ENCODE data around the gene CTIF.

The CTIF gene

DNA sequence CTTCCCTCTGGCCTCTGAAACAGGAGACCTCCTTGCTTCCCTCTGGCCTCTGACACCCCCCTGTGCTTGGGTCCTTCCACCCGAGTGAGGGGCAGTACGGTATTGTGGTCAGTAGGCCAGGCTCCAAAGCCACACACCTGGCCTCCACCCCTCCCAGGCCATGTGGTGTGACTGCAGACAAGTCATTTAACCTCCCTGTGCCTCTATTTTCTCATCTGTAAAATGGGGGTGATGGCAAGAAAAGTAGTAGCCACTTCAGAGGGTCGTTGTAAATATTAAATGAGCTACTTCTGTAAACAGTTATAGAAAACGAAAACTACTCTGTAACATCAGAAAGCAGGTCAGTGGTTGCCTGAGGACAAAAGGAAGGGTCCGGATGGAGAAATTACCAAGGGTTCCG, 337.8 kb downstream of the CTIF start:
- DNase-seq (ENCODE audit: low spot score) (no peak), FAIRE-seq (no peak)

DNA sequence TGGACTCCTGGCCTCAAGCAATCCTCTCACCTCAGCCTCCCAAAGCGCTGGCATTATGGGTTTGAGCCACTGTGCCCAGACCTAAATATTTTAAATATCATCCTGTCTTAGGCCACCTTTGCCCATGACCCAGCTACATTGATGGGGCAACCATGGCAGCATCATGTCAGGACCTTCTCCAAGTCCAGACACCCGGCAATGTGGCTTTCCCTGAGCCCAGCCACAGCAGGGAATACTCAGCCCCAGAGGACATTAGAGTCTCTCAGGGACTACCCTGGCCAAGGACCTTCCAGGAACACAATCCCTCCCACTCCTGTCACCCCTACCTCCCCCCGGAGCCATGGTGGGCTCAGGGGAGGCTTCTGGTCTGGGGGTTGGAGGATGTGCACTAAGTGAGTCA, 339.1 kb downstream of the CTIF start:
- FAIRE-seq = no peak
- no peak for DNase-seq (ENCODE audit: low spot score)

DNA sequence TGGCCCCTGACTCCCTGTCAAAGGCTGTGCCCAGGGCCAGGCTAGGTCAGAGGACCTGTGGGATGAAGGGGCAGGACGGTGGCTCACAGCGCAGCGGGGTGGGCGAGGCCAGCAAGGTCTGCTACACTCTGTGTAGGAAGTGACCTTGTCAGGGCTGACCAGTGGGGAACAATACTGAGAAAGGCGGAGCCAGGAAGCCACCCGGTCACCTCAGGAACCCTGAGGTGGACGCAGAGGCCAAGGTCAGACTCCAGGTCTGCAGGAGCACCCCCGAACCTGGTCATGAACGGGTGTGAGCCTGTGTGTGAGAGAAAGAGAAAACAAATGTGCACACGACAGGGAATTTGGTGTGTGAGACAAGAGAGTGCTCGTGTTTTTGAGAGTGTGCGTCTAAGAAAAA, 339.6 kb downstream of the CTIF start:
- FAIRE-seq = no peak
- no peak for DNase-seq (ENCODE audit: low spot score)

DNA sequence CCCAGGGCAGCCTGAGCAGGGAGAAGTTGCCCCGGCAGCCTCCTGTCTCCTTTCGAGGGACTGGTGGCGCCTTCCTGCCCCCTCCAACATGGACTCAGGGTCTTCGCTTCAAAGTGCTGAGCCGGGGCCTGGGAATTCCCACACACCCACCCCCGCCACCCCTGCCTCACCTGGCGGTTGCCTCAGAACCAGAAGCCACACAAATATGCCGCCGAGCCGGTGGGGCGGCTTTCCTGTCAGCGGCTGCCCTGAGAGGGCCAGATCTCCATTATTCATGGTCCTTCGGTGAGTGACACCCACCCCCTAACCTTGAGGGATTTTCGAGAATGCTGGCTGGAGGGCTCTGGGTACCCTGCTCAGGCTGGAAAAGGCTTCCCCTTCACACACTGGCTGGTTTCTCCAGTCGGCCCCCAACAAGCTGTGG, 340.2 kb downstream of the CTIF start:
- DNase-seq (ENCODE audit: low spot score) (no peak), FAIRE-seq (no peak)

DNA sequence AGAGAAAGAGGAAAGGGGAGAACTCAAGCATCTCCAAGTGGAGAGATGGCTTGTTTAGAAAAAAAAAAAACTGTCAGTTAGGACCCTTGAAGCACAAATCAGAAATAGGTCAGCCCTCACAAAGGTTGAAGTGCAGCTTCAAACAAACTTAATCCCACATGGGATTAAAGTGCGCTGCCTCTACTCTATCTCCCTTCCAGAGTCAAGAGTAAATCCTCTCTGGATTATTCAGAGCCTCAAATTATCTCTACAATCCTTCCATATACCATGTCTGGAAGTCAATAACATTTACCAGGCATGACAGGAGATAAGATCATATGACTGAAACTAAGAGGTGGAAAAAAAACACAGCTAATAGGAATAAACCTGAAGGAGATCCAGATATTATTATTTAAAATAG, 342.1 kb downstream of the CTIF start:
- no peak for FAIRE-seq

DNA sequence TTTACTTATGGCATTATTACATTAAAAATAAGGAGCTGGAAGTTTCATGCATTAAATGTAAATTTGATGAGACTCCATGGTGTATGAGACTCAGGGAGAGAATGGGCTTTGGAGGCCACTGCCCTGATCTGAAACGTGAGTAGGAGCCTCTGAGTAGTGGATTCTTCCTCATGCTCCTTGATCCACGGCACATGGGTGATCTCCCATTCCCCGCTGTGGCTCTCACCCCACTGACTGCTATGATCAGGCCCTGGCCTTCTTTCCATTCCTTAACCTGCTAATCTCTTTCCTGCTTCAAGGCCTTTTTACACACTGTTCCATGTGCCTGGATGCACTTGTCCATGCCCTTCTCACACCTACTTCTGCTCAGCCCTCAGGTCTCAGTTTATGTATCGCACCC, 343.5 kb downstream of the CTIF start:
- DNase-seq (ENCODE audit: low spot score) (no peak), FAIRE-seq (no peak)

More for the DNA sequence above, 342.1 kb downstream of the CTIF start:
- no peak for DNase-seq (ENCODE audit: low spot score)

DNA sequence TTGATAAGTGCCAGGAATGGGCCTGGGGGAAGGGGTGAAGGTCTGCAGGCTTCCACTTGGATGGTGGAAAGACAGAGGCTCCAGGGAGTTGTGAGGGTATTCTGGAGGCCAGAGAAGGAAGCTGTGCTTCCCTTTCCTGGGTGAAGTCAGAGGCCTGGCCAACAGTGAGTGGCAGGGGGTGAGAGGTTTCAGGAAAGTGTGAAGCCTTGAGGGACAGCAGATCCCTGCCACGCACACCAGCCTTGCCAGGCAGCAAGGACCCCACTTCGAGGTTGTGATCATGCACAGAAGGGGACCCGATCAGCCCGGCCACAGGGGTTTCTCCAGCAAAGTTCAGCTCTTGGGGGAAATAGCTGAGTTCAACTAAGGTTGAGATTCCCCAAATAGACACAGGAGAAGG, 345.5 kb downstream of the CTIF start:
- no peak for DNase-seq (ENCODE audit: low spot score)
- FAIRE-seq = no peak

DNA sequence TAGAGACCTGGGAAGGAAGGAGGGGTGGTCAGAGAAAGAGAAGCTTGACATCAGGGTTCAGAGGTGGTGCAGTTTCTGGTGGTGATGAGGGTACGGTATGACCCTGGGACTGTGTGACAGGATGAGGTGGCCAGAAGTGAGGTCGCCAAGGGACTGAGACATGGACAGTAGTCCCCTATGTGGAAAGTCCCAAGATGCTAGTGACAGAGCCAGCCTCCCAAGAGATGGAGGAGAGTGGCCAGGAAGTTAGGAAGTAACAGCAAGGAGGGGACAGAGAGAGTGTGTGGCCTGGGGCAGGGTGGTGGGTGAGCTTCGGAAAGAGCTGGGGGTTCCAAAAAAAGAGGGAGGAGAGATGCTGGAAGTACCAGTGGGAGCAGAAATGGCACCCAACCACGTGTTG, 345.9 kb downstream of the CTIF start:
- FAIRE-seq = no peak
- DNase-seq (ENCODE audit: low spot score) = no peak

DNA sequence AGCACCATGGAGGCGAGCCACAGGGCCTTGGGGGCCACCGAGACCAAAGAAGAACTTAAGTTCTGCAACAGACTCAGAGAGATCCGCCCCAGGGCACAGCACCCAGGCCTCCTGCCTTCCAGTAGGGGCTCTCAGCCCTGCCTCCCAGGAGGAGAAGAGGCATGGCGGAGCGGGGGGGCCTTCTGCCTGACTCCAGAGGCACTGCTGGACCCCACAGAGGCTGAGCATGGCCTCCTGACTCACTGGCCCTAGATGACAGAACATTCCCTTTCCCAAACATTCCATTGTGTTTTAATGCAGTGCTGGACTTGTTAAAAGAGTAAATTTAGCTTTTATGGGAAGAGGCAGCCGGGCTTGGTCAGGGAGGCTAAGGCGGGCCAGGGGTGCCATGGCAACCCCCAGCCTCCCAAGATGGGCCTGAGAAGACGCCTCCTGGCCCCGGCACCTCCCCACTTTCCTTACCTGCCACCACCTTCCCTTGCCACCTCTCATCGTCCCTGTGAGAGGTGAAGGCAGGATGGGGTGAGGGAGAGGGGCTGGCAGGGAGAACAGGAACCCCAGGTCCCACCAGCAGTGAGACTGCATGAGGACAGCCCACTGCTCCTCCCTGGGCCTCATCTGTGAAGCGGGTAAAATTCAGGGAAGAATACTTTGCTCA, 346.6 kb downstream of the CTIF start:
- no peak for FAIRE-seq
- DNase-seq (ENCODE audit: low spot score) = no peak

DNA sequence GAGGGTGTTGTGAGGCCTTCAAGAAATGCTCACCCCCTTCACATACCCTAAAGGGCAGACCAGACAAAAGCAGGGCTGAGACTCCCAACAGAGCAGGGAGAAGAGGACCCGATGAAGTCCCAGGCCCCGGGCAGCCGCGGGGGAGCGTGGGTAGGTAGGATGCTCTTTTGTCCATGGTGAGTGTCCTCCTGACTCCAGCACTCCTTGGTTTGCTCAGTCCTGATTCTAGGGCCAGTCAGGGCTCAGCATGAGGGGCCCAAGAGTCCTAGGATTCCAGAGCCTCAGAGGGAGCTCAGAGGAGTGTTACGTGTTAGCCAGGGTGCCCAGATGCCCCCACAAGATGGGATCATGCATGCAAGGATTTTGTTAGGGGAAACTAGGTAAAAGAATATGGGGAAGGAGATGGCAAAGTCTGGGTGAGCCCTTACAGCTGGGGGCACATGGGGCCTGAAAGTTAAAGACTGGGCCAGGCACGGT, 347.1 kb downstream of the CTIF start:
- DNase-seq (ENCODE audit: low spot score) = no peak
- no peak for FAIRE-seq

DNA sequence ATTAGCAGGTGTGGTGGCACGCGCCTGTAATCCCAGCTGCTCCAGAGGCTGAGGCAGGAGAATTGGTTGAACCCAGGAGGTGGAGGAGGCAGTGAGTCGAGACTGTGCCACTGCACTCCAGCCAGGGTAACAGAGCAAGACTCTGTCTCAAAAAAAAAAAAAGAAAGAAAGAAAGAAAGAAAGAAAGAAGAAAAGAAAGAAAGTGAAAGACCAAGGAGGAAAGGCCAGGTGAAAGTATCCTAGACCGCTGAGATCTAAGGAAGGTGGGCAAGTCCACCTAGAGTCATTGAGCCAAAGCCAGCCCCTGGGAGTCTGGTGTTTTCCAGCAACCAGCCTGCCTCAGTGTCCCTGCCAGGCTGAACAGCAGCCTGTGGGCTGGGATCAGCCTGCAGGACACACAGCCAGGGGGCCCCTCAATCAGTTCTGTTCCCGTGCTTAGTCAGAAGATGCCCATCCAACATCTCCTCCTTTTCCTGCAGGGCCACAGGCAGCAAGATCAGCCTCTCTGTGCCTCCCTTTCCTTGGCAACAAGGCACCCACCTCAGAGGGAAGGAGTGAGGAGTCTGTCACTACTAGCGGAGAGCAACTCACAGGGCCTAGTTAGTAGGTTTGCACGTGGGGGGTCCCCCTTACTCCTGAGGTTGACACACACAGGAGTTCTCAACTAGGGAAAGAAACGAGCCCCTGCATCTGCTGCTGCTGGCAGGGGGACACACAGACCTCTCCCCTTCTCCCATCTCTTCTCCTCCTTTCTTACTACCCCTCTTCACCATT, 347.9 kb downstream of the CTIF start:
- no peak for FAIRE-seq
- DNase-seq (ENCODE audit: low spot score) = no peak

DNA sequence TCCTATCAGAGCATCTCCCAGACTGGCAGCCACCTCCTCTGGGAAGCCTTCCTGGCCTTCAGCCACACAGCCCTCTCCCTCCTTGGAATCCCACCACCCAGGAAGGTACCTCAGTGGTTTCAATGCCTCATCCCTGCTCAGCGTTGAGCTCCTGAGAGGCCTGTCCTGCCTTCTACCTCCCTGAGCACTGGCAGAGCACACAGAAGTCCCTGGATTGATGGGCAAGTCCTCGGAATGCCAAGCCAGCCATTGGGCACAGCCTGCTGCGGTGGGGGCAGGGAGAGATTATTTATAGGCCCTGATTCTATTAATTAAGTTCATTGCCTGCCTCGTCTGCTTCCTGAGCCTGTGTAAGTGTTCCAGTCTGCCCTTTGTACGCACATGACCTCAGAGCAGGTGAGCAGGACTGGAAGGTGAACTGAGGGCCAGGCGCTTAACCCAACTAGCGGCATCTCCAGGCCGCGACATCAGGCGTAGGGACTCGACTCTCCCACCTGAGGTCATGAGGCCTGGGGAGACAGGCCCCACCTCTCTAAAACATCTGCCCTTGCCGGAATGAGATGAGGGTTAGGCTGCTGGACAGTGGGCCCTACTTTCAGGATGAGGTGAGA, 348.6 kb downstream of the CTIF start:
- no peak for FAIRE-seq
- DNase-seq (ENCODE audit: low spot score) = no peak

DNA sequence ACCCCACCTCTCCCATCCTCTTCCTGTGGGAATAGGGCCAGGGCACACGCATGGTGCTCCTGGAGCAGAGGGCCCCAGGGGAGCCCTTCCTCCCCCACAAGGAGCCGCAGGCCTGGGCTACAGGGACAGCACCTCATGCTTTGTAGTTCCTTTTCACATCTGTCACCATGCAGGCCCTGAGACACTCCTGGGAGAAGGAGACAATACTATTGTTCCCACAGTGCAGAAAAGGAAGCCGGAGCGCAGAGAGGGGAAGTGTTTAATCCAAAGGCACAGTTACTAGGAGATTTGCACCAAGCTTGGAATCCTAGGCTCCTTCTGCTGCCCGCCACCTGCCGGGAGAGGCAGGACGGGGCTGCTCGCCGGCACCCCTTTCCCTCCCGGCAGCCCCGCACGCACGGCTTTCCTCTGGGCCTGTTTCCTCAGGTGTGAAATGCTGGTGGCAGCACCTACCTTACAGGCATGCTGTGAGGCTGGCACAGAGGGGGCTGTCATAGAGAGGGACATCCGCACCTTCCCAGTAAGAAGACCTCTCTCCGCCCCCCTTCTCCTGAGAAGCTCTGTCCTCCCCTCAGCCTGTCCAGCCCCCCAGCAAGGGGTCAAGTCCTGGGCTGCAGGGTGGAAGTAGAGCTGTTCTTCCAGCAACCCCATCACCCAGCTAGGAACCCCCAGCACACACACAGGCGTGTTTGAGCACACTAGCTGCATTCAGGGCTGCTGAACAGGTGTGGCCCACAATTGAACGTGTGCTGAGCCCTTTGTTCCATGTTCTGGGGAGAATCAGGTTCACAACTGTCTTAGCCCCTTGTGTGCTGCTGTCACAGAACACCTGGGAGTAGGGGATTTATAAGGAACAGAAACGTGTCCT, 349.3 kb downstream of the CTIF start:
- FAIRE-seq (no peak), DNase-seq (ENCODE audit: low spot score) (no peak)

DNA sequence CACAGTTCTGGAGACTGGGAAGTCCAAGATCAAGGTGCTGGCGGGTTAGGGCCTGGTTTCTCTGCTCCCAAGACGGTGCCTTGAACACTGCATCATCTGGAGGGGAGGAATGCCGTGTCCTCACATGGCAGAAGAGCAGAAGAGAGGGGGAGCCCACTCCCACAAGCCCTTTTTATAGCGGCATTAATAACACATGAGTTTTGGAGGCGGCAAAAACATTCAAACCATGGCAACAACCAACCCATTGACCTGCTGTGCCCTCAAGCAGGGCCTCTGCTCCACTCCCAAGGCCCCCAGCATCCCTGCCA, 349.9 kb downstream of the CTIF start:
- FAIRE-seq (no peak), DNase-seq (ENCODE audit: low spot score) (no peak)

DNA sequence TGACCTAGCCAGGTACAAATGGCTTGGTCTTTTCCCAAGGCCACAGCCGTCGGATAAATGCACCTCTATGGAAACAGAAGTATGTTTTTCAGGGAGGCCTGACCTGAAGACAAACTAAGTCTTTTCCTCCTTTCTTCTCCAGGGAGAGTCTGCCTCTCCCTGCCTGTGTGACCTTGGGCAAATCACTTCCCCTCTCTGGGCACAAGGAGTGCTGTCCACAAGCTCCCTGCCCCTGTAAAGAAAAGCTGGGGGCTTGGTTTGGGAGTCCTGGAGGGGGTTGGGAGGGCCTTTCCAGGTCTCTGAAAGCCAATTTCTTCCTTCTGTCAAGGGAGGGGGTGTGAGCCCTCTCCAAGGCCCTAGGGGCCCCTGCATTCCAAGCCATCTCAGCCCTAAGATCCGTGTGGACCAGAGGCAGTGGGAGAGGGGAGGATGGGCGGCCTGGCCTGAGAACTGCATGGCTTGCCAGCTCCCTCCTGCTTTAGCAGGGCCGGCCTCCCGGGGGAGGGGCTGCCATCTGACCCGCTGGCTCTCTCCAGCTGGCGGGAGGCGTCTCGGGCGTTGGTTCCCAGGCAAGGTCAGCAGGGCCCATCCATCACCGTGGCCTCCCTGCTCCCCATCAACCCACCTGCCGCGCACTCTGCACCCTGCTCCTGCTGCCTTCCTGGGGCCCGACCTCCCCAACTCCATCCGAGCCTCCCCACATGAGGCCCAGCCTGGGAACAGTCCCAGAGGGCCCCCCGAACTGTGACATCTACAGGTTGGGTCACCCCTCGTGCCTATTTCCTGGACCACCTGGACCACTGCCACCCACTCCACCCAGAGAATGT, 350.5 kb downstream of the CTIF start:
- no peak for FAIRE-seq

DNA sequence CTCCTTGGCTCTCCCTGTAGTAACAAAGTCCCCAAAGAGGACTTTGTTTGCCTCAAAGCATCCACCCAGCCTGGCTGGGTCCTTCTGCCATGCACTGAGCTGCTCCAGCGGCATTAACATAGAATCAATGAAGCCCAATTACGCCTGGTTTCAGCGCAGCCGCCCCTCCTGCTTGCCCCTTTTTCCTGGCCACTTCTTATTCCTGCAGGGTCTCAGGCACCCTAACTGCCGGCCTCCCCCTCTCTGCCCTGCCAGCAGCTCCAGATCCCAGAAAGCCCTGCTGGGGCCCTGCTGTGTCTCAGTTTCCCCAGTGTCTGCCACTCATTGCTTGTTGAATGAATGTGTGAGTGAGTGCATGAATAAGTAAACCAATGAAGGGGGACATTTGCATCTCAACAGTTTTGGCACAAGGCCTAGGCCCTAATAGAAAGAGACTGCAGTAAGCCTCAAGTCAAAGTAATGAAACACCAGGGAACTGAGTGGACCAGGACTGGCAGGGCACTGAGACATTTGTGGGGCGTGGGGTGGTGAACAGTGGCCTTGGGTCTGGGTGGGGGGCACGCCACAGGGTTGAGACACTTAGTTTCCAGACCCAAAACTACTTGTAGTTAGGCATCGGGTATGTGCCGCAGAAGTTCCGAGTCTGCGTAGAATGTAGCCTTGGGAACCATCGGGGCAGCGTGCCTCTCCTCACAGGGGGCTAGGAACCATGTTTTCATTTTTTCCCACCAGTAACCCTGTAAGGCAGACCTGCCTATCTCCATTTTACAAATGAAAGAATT, 351.3 kb downstream of the CTIF start:
- FAIRE-seq (no peak), DNase-seq (ENCODE audit: low spot score) (no peak)

More for the DNA sequence above, 350.5 kb downstream of the CTIF start:
- no peak for DNase-seq (ENCODE audit: low spot score)

DNA sequence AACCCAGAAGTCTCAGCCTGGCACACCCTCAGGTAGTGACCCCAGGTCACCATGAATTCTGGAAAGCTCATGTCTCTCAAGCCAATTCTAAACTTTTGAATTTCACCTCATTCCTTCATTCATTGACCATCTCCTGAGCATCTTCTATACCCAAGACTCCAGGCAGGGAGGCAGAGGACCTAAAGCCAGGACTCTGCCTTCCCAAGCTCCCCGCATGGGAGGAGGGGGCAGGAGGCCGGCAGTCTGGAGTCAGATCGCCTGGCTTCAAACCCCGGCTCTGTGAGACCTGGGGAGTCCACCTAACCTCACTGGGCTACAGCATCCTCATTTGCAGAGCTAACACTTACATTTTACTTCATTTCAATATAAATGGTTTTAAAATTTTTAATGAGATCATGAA, 352.9 kb downstream of the CTIF start:
- DNase-seq (ENCODE audit: low spot score) (no peak), FAIRE-seq (no peak)

DNA sequence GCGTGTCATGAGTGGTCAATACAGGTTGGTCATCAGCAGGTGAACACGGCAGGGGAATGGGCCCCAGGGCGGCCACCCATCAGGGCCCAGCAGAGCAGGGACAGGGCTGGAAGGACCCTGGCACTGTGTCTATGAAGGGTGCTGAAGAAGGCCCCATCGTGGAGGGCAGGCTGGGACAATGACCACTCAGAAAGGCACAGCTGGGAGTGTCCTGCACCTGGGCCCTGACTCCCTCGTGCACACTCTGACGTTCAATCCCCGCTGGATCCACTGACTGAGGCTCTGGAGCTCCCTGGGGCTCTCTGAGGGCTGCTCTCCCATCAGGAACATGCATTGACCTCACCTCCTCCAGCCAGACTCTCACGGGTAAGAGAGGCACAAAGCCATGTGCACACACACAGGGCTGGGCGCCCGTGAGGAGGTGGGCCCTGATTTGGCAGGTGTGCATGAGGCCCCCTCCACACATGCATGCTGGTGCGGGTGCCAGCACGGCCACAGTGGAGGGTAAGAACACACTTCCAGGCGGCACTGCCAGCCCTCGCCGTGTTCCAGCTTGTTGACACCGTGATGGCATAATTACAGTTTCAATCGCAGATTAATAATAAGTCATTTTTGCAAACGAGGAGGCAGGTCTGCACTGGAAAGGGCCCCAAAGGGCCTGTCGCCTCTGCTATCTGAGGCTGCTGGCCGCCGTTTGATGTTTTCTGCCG, 353.5 kb downstream of the CTIF start:
- FAIRE-seq = no peak

DNA sequence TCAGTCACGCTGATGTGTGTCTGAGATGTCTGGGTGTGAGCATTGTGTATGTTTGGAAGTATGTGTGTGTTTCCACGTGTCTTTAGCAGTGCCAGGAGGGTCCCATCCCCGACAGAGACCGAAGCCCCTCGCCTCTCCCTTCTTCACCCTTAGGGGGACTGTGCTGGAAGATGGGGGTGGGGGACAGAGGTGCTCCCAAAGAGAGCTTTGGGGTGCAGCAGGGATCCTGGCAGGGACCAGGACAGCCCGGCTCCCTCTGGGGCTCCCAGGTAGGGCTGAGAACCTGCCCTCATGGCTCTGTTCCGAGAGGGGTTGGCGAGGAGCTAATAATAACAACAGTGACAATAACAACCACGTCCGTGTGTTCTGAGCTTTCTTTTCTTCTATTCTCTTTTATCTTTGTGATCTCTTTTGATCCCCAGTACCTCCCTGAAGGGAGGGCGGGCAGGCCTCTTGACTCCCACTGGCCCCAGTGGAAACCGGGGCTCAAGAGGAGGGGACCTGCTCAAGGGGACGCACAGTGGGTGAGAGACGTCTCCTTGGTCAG, 354.3 kb downstream of the CTIF start:
- no peak for FAIRE-seq
- DNase-seq (ENCODE audit: low spot score) = no peak

More for the DNA sequence above, 353.5 kb downstream of the CTIF start:
- DNase-seq (ENCODE audit: low spot score) = no peak
